Neural progenitor cell (in vitro differentiated cells): ENCODE results near the gene ZIM2. TPM values are rescaled to one million over a fixed set of nuclear protein-coding genes. Genes with fewer than 3 reads are reported as not detected.

Experiments
- DNase-seq: peaks from one replicate; pipeline ENCODE4 v3.0.0-alpha.2; 2016; ENCODE audit warnings: low spot score
- H2AFZ ChIP-seq: fragments of 200-600 bp; sonication (generic); replicated peaks from 2 replicates; pipeline ENCODE4 v1.6.1; 2016; ENCODE audit warnings: antibody characterized with exemption
- H3F3A ChIP-seq: fragments of 200-600 bp; sonication (generic); 2 replicates; pipeline ENCODE4 v1.6.1; 2016; ENCODE audit warnings: antibody characterized with exemption, low read depth
- H3K27ac ChIP-seq: fragments of 200-600 bp; sonication (generic); 2 replicates; pipeline ENCODE4 v1.5.1; 2016; ENCODE audit warnings: mild to moderate bottlenecking
- H3K27me3 ChIP-seq: fragments of 200-600 bp; sonication (generic); 2 replicates; pipeline ENCODE4 v1.6.1; 2016; ENCODE audit warnings: mild to moderate bottlenecking, moderate library complexity
- H3K36me3 ChIP-seq: fragments of 200-600 bp; sonication (generic); 2 replicates; pipeline ENCODE4 v1.5.1; 2016
- H3K4me1 ChIP-seq: fragments of 200-600 bp; sonication (generic); 2 replicates; pipeline ENCODE4 v1.6.1; 2016; ENCODE audit warnings: mixed run types
- H3K4me2 ChIP-seq: fragments of 200-600 bp; sonication (generic); 2 replicates; pipeline ENCODE4 v1.6.1; 2016
- H3K4me3 ChIP-seq: fragments of 200-600 bp; sonication (generic); 2 replicates; pipeline ENCODE4 v1.5.1; 2016
- H3K79me2 ChIP-seq: fragments of 200-600 bp; sonication (generic); 2 replicates; pipeline ENCODE4 v1.6.1; 2016; ENCODE audit warnings: low read depth
- H3K9ac ChIP-seq: fragments of 200-600 bp; sonication (generic); 2 replicates; pipeline ENCODE4 v1.6.1; 2016
- H3K9me3 ChIP-seq: fragments of 200-600 bp; sonication (generic); 2 replicates; pipeline ENCODE4 v1.5.1; 2016; ENCODE audit warnings: low read depth
- H4K20me1 ChIP-seq: fragments of 200-600 bp; sonication (generic); 2 replicates; pipeline ENCODE4 v1.6.1; 2016; ENCODE audit warnings: low read depth
- H3K27ac Mint-ChIP-seq: 3 replicates; pipeline ENCODE4 v1.8.0; 2021; ENCODE audit warnings: mixed read lengths
- H3K27me3 Mint-ChIP-seq: 2 replicates; pipeline ENCODE4 v1.8.0; 2022; ENCODE audit warnings: low read depth, mild to moderate bottlenecking, inconsistent platforms, moderate library complexity, mixed read lengths; ENCODE audit not compliant: insufficient read depth
- H3K36me3 Mint-ChIP-seq: 3 replicates; pipeline ENCODE4 v1.8.0; 2021; ENCODE audit warnings: mixed read lengths
- H3K4me1 Mint-ChIP-seq: 3 replicates; pipeline ENCODE4 v1.8.0; 2021; ENCODE audit warnings: mixed read lengths
- H3K4me3 Mint-ChIP-seq: 3 replicates; pipeline ENCODE4 v1.8.0; 2021; ENCODE audit warnings: mild to moderate bottlenecking, moderate library complexity, mixed read lengths
- H3K9me3 Mint-ChIP-seq: 3 replicates; pipeline ENCODE4 v1.8.0; 2020; ENCODE audit warnings: mixed read lengths
- CTCF ChIP-seq: fragments of 200-600 bp; sonication (generic); IDR thresholded peaks from 2 replicates; pipeline ENCODE4 v1.5.1; 2017; ENCODE audit warnings: antibody characterized with exemption, mild to moderate bottlenecking
- EZH2 ChIP-seq: fragments of 200-600 bp; sonication (generic); IDR thresholded peaks from 2 replicates; pipeline ENCODE4 v1.6.1; 2017; ENCODE audit warnings: antibody characterized with exemption, mild to moderate bottlenecking, moderate library complexity
- EZH2phosphoT487 ChIP-seq: fragments of 200-600 bp; sonication (generic); IDR thresholded peaks from 2 replicates; pipeline ENCODE4 v1.6.1; 2017; ENCODE audit warnings: antibody characterized with exemption
- total RNA-seq: library from RNA; depleted of rRNA; stranded (reverse); fragments of >200 nt; gene quantifications from 2 replicates; pipeline ENCODE4 v1.2.3, GENCODE V29; 2015; ENCODE audit warnings: low replicate concordance

The ZIM2 gene
- total RNA-seq, 1 donor from 2014 or later, result not detected

GRCh38 chr19:56827708-56828107 lies 12.8 kb downstream of the ZIM2 start:
- H3K4me1 ChIP-seq, result no peaks in the 10 kb centered on the region
- no peak for TF ChIP-seq EZH2phosphoT487
- TF ChIP-seq CTCF, result no peak
- no peaks in the 10 kb centered on the region for H3K36me3 ChIP-seq
- H3F3A ChIP-seq, result no peaks in the 10 kb centered on the region
- H3K27me3 ChIP-seq, result no peaks in the 10 kb centered on the region
- no peaks in the 10 kb centered on the region for H4K20me1 ChIP-seq
- H3K4me3 Mint-ChIP-seq, result no peak overlapping the region
- no peak overlapping the region for H2AFZ ChIP-seq
- H3K79me2 ChIP-seq, result no peaks in the 10 kb centered on the region
- H3K27me3 Mint-ChIP-seq, result peaks cover 2% of the 10 kb centered on the region
- no peaks in the 10 kb centered on the region for H3K36me3 Mint-ChIP-seq
- H3K27ac Mint-ChIP-seq, result no peak overlapping the region
- H3K27ac ChIP-seq, result no peak overlapping the region
- H3K4me2 ChIP-seq, result no peak overlapping the region
- no peak overlapping the region for H3K9ac ChIP-seq
- H3K4me3 ChIP-seq, result no peak overlapping the region
- no peaks in the 10 kb centered on the region for H3K4me1 Mint-ChIP-seq
- no peak for DNase-seq
- H3K9me3 Mint-ChIP-seq, result peaks cover 61% of the 10 kb centered on the region
- peaks cover 34% of the 10 kb centered on the region for H3K9me3 ChIP-seq

GRCh38 chr19:56823956-56824355 lies 16.6 kb downstream of the ZIM2 start:
- Mint-ChIP-seq H3K4me1 (no peaks in the 10 kb centered on the region), H3K9me3 (peaks cover 72% of the 10 kb centered on the region), H3K27ac (no peak overlapping the region), H3K27me3 (peaks cover 5% of the 10 kb centered on the region), H3K36me3 (no peaks in the 10 kb centered on the region), H3K4me3 (no peak overlapping the region)
- Histone ChIP-seq H3K4me2 (no peak overlapping the region), H2AFZ (no peak overlapping the region), H3K4me1 (no peaks in the 10 kb centered on the region), H3K27me3 (no peaks in the 10 kb centered on the region), H3K9ac (no peak overlapping the region), H3K9me3 (peaks cover 28% of the 10 kb centered on the region), H4K20me1 (no peaks in the 10 kb centered on the region), H3K36me3 (no peaks in the 10 kb centered on the region), H3F3A (no peaks in the 10 kb centered on the region), H3K4me3 (no peak overlapping the region), H3K79me2 (no peaks in the 10 kb centered on the region), H3K27ac (no peak overlapping the region)
- TF ChIP-seq EZH2phosphoT487 (no peak), CTCF (no peak), EZH2 (no peak)
- no peak for DNase-seq

- Histone ChIP-seq H3K9ac (no peak overlapping the region), H3K4me2 (no peak overlapping the region), H3F3A (no peaks in the 10 kb centered on the region), H3K79me2 (no peaks in the 10 kb centered on the region), H2AFZ (no peak overlapping the region), H3K4me3 (no peak overlapping the region), H3K27me3 (no peaks in the 10 kb centered on the region), H3K27ac (no peak overlapping the region), H3K36me3 (no peaks in the 10 kb centered on the region), H4K20me1 (no peaks in the 10 kb centered on the region), H3K4me1 (no peaks in the 10 kb centered on the region), H3K9me3 (peaks cover 26% of the 10 kb centered on the region)
- H3K36me3 Mint-ChIP-seq, result no peaks in the 10 kb centered on the region
- H3K9me3 Mint-ChIP-seq, result peaks cover 72% of the 10 kb centered on the region
- no peak overlapping the region for H3K4me3 Mint-ChIP-seq
- H3K4me1 Mint-ChIP-seq, result no peaks in the 10 kb centered on the region
- TF ChIP-seq CTCF (no peak), EZH2phosphoT487 (no peak), EZH2 (no peak)
- peaks cover 5% of the 10 kb centered on the region for H3K27me3 Mint-ChIP-seq
- no peak overlapping the region for H3K27ac Mint-ChIP-seq
- DNase-seq, result no peak
These were observed 17.1 kb downstream of the ZIM2 start for GRCh38 chr19:56823417-56823816.

GRCh38 chr19:56822755-56823154 lies 17.8 kb downstream of the ZIM2 start:
- no peaks in the 10 kb centered on the region for H4K20me1 ChIP-seq
- H3K9me3 Mint-ChIP-seq, result peaks cover 74% of the 10 kb centered on the region
- H3K9me3 ChIP-seq, result peaks cover 23% of the 10 kb centered on the region
- H3K4me3 ChIP-seq, result no peak overlapping the region
- H3K36me3 ChIP-seq, result no peaks in the 10 kb centered on the region
- no peak overlapping the region for H3K4me2 ChIP-seq
- H3K79me2 ChIP-seq, result no peaks in the 10 kb centered on the region
- H3K9ac ChIP-seq, result no peak overlapping the region
- H3K27ac ChIP-seq, result no peak overlapping the region
- H3K27ac Mint-ChIP-seq, result no peak overlapping the region
- no peak for TF ChIP-seq EZH2phosphoT487
- no peak for TF ChIP-seq CTCF
- no peak for TF ChIP-seq EZH2
- no peaks in the 10 kb centered on the region for H3K4me1 Mint-ChIP-seq
- H3K27me3 Mint-ChIP-seq, result peaks cover 5% of the 10 kb centered on the region
- DNase-seq, result no peak
- H3K4me3 Mint-ChIP-seq, result no peak overlapping the region
- no peaks in the 10 kb centered on the region for H3K27me3 ChIP-seq
- H3K4me1 ChIP-seq, result no peaks in the 10 kb centered on the region
- no peak overlapping the region for H2AFZ ChIP-seq
- no peaks in the 10 kb centered on the region for H3F3A ChIP-seq
- H3K36me3 Mint-ChIP-seq, result no peaks in the 10 kb centered on the region
